VCaP (cell line): ENCODE data around the gene CDCA3.
"Not testable (repeated sequence)": the region's sequence is repeated elsewhere in the genome, so short reads cannot be mapped to it uniquely, and the experiment has no call there.

ENCODE experiments used
- H3K27ac ChIP-seq: fragments of 450-650 bp; 2 replicates; pipeline ENCODE4 v1.5.1; 2017
- CTCF ChIP-seq: fragments of 450-650 bp; conservative IDR thresholded peaks from 2 replicates; pipeline ENCODE4 v1.5.1; 2017; ENCODE audit warnings: mild to moderate bottlenecking, moderate library complexity

The CDCA3 gene

DNA sequence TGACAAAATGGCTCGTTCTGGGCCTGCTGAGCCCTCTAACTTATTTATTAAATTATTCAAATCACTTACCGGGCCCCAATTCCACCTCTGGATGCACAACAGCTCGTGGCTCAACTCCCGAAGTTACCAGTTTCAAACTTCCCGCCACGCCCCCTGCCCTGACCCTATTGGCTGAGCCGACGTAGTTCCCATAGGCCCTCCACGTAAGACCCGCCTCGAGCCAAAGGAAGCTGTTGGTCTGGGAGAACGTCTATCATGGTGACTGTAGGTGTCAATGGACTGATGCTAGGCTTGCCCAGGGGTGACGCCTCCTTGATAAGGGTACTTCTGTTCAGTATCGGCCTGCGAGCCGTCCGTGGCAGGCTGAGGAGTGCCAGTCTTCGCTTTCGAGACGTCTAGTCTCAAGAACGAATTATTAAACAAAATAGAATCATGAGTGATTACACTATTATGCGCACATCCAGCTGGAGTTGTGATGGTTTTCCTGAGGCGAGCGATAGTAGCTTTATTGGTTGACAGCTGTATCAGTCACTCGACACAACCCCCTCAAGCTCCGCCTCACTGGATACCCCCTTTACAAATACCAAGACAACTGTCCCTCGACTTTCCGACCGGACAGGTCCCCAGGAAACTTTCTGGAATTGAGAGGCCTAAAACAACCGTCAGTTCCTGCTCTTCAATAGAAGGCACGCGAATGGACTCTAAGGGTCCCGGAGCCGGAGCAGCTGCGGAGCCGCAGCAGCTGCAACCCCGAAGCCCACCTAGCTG is at the start of gene CDCA3:
TSS of gene CDCA3 (minus strand) at position 134 of the 768 bp plus-strand sequence. CDS start 334 bp downstream, outside the sequence.
- no peak for TF ChIP-seq CTCF
- H3K27ac ChIP-seq: peak within 1 kb of the TSS; percentile 87

- TF ChIP-seq CTCF: no peak
- H3K27ac ChIP-seq: peak overlapping the region; percentile 32; the same call in 1 of the 2 replicates
These were observed 48.9 kb upstream of the CDCA3 start for GRCh38 chr12:6899837-6900519.

GRCh38 chr12:6899427-6899826 is 48.3 kb upstream of the CDCA3 start:
- peak overlapping the region; percentile 32; the same call in 1 of the 2 replicates for H3K27ac ChIP-seq
- no peak for TF ChIP-seq CTCF

- H3K27ac ChIP-seq: no peak overlapping the region
- no peak for TF ChIP-seq CTCF
These were observed 45.9 kb upstream of the CDCA3 start for GRCh38 chr12:6896846-6897435.

DNA sequence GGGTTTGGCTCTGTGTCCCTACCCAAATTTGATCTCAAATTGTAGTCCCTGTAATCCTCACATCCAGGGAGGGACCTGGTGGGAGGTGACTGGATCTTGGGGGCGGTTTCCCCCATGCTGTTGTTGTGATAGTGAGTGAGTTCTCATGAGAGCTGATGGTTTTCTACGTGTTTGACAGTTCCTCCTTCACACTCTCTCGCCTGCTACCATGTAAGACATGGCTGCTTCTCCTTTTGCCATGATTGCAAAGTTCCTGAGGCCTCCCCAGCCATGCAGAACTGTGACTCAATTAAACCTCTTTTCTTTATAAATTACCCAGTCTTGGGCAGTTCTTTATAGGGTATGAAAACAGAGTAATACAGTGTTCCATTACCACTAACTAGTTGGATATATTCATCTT is 43.2 kb upstream of the CDCA3 start:
- H3K27ac ChIP-seq: no peak overlapping the region
- TF ChIP-seq CTCF: no peak

- H3K27ac ChIP-seq: not testable (repeated sequence)
These were observed 41.6 kb upstream of the CDCA3 start for GRCh38 chr12:6892683-6893082.

DNA sequence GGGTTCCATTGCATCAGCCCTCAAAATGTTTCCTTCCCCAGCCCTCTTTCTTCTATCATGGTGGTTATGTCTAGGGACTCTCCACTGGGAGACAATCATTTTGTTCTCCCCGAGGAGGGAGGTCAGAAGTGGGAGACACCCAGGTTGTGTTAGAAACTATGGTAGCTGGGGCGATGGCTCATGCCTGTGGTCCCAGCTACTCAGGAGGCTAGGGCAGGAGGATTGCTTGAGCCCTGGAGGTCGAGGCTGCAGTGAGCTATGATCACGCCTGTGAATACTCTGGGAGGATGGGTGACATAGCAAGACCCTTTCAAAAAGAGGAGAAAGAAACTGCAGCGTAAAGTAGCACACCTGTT is 40.5 kb upstream of the CDCA3 start:
- TF ChIP-seq CTCF: no peak
- peak overlapping the region; percentile 93 for H3K27ac ChIP-seq
